GM12878 (cell line): ENCODE measurements around the gene DLG1.

Experiments
- FOXM1 ChIP-seq: IDR thresholded peaks from 2 replicates; pipeline ENCODE4 v1.6.1; 2012; ENCODE audit warnings: low read depth, mild to moderate bottlenecking, inconsistent platforms, low read length, moderate library complexity
- JUND ChIP-seq: IDR thresholded peaks from 2 replicates; pipeline ENCODE4 v1.6.1; 2012; ENCODE audit warnings: low read depth, mild to moderate bottlenecking, low read length, improper control_type of control experiment, moderate library complexity
- MTA3 ChIP-seq: IDR thresholded peaks from 2 replicates; pipeline ENCODE4 v1.6.1; 2012; ENCODE audit warnings: low read length, inconsistent platforms, borderline replicate concordance
- SRF ChIP-seq, 2 experiments: IDR thresholded peaks; 2 replicates each; pipeline ENCODE4 v1.6.1; 2011; ENCODE audit warnings: low read depth in 2 of 2, low read length in 2 of 2, mild to moderate bottlenecking in 1 of 2, moderate library complexity in 1 of 2
- YY1 ChIP-seq: IDR thresholded peaks from 2 replicates; pipeline ENCODE4 v1.6.1; 2011; ENCODE audit warnings: low read depth, mild to moderate bottlenecking, low read length
- TF ChIP-seq, protein P1 (sequence below), 3 experiments: IDR thresholded peaks in 2 of 3; conservative IDR thresholded peaks in 1 of 3; 2 replicates each; pipeline ENCODE4 v1.5.1; 2011; ENCODE audit warnings: low read depth in 3 of 3, low read length in 3 of 3, mild to moderate bottlenecking in 3 of 3, control low read depth in 2 of 3, moderate library complexity in 2 of 3, inconsistent platforms in 1 of 3, mixed read lengths in 1 of 3; ENCODE audit not compliant: control insufficient read depth in 2 of 3, insufficient read depth in 1 of 3; ENCODE audit errors: extremely low read depth in 1 of 3
- TF ChIP-seq, protein P2 (sequence below): IDR thresholded peaks from 2 replicates; pipeline ENCODE4 v1.6.1; 2011; ENCODE audit warnings: low read depth, mild to moderate bottlenecking, low read length, moderate library complexity, borderline replicate concordance; ENCODE audit errors: extremely low read depth

DNA sequence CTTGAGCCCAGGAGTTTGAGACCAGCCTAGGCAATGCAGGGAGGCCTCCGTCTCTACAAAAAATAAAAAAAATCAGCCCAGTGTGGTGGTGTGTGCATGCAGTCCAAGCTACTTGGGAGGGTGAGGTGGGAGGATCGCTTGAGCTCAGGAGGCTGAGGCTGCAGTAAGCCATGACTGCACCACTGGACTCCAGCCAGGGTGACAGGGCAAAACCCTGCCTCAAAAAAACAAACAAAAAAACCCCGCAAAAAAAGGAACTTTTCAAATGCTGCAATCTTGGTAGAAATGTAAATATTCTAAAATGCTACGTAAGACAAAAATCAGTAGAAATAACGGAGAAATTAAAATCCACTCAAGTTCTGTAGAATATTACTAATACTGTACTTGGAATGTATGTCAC is 160.7 kb downstream of the DLG1 start:
- TF ChIP-seq JUND (no peak), FOXM1 (no peak), SRF (IDR thresholded peaks at IDR 0.05; ENCODE audit: low read depth in 2 of 2, low read length in 2 of 2) (no peak), MTA3 (no peak), YY1 (no peak)
- TF ChIP-seq, protein P1, sequence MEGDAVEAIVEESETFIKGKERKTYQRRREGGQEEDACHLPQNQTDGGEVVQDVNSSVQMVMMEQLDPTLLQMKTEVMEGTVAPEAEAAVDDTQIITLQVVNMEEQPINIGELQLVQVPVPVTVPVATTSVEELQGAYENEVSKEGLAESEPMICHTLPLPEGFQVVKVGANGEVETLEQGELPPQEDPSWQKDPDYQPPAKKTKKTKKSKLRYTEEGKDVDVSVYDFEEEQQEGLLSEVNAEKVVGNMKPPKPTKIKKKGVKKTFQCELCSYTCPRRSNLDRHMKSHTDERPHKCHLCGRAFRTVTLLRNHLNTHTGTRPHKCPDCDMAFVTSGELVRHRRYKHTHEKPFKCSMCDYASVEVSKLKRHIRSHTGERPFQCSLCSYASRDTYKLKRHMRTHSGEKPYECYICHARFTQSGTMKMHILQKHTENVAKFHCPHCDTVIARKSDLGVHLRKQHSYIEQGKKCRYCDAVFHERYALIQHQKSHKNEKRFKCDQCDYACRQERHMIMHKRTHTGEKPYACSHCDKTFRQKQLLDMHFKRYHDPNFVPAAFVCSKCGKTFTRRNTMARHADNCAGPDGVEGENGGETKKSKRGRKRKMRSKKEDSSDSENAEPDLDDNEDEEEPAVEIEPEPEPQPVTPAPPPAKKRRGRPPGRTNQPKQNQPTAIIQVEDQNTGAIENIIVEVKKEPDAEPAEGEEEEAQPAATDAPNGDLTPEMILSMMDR (IDR thresholded peaks at IDR 0.05 in 2 of 3, conservative IDR thresholded peaks at IDR 0.05 in 1 of 3; ENCODE audit: control insufficient read depth in 2 of 3, extremely low read depth in 1 of 3, insufficient read depth in 1 of 3, low read depth in 3 of 3, low read length in 3 of 3), result no peak
- TF ChIP-seq, protein P2, sequence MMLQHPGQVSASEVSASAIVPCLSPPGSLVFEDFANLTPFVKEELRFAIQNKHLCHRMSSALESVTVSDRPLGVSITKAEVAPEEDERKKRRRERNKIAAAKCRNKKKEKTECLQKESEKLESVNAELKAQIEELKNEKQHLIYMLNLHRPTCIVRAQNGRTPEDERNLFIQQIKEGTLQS, result no peak
